Naive thymus-derived CD4-positive, alpha-beta T cell (primary cell): ENCODE measurements around the gene OPN1SW. TPM values are rescaled to one million over a fixed set of nuclear protein-coding genes. Genes with fewer than 3 reads are reported as not detected.

Experiments used
- ATAC-seq: fragments of 150-1000 bp; cut with Tn5 transposase; 2 replicates; pipeline ENCODE4 v1.10.0; 2021; ENCODE audit warnings: mild to moderate bottlenecking, moderate library complexity
- CTCF ChIA-PET: fragments of 350-600 bp; sonication (Branson Sonifier 250); formaldehyde crosslinking; loops from one replicate; lab custom pipeline; 2021; ENCODE audit warnings: antibody characterized with exemption; lab: Charles Lee
- POLR2A ChIA-PET: fragments of 350-600 bp; sonication (Branson Sonifier 250); formaldehyde crosslinking; loops from one replicate; lab custom pipeline; 2021; ENCODE audit warnings: antibody characterized with exemption, inconsistent platforms; lab: Charles Lee
- DNase-seq, 9 donors: peaks; one replicate each; pipeline versions ENCODE4 v3.0.0 to v3.0.0-alpha.2; 2020 to 2022; ENCODE audit warnings: mixed read lengths in 1 of 9
- H3K27ac ChIP-seq: one replicate; pipeline ENCODE4 v1.7.0; 2013; ENCODE audit warnings: mild to moderate bottlenecking, low read depth, low read length, moderate library complexity
- H3K27me3 ChIP-seq, 2 donors: one replicate each; pipeline ENCODE4 v1.7.0; 2013; ENCODE audit warnings: low read length in 2 of 2, mild to moderate bottlenecking in 2 of 2, moderate library complexity in 2 of 2; ENCODE audit not compliant: control insufficient read depth in 2 of 2, insufficient read depth in 2 of 2
- H3K36me3 ChIP-seq, 3 experiments: 1 replicate in 2 of 3; 2 replicates in 1 of 3; pipeline ENCODE4 v1.7.0; 2013; ENCODE audit warnings: low read length in 3 of 3, mild to moderate bottlenecking in 3 of 3, moderate library complexity in 1 of 3; ENCODE audit not compliant: insufficient read depth in 3 of 3, control insufficient read depth in 2 of 3
- H3K4me1 ChIP-seq, 2 donors: one replicate each; pipeline ENCODE4 v1.7.0; 2013; ENCODE audit warnings: low read length in 2 of 2, mild to moderate bottlenecking in 2 of 2, moderate library complexity in 1 of 2; ENCODE audit not compliant: control insufficient read depth in 2 of 2, insufficient read depth in 2 of 2
- H3K4me3 ChIP-seq: 2 replicates; pipeline ENCODE4 v1.7.0; 2013; ENCODE audit warnings: mild to moderate bottlenecking, low read length
- H3K9me3 ChIP-seq, 3 experiments: 1 replicate in 2 of 3; 2 replicates in 1 of 3; pipeline ENCODE4 v1.7.0; 2013; ENCODE audit warnings: low read length in 3 of 3; ENCODE audit not compliant: control insufficient read depth in 2 of 3
- H3K27ac Mint-ChIP-seq, 9 donors: one replicate each; pipeline ENCODE4 v1.8.0; 2020 to 2022; ENCODE audit warnings: mixed read lengths in 9 of 9, mild to moderate bottlenecking in 8 of 9, moderate library complexity in 5 of 9, inconsistent platforms in 2 of 9
- H3K27me3 Mint-ChIP-seq, 5 donors: one replicate each; pipeline ENCODE4 v1.8.0; 2021 to 2022; ENCODE audit warnings: mixed read lengths in 5 of 5, mild to moderate bottlenecking in 1 of 5
- H3K36me3 Mint-ChIP-seq, 5 donors: one replicate each; pipeline ENCODE4 v1.8.0; 2020 to 2022; ENCODE audit warnings: mixed read lengths in 5 of 5, mild to moderate bottlenecking in 3 of 5, inconsistent platforms in 1 of 5
- H3K4me1 Mint-ChIP-seq, 7 donors: one replicate each; pipeline ENCODE4 v1.8.0; 2020 to 2022; ENCODE audit warnings: mixed read lengths in 7 of 7, mild to moderate bottlenecking in 3 of 7, inconsistent platforms in 1 of 7
- H3K4me3 Mint-ChIP-seq, 10 donors: one replicate each; pipeline ENCODE4 v1.8.0; 2020 to 2022; ENCODE audit warnings: mild to moderate bottlenecking in 10 of 10, mixed read lengths in 10 of 10, moderate library complexity in 6 of 10, inconsistent platforms in 2 of 10
- H3K9me3 Mint-ChIP-seq, 11 donors: one replicate each; pipeline ENCODE4 v1.8.0; 2020 to 2022; ENCODE audit warnings: mixed read lengths in 11 of 11, mild to moderate bottlenecking in 4 of 11, inconsistent platforms in 1 of 11, moderate library complexity in 1 of 11
- intact Hi-C, 2 donors: fragments of 100-400 bp; cut with micrococcal nuclease; formaldehyde crosslinking; loops; one replicate each; pipeline ENCODE4 v1.15.1; 2023
- polyA plus RNA-seq, 2 donors: library from polyadenylated mRNA; unstranded; fragments of 300-500 nt; fragmentation: Illumina TruSeq; gene quantifications; one replicate each; pipeline ENCODE4 v1.2.3, GENCODE V29; 2021
- total RNA-seq, 6 experiments: library from RNA in 5 of 6; stranded (reverse) in 5 of 6; gene quantifications; 1 replicate in 5 of 6; 2 replicates in 1 of 6; pipeline ENCODE4 v1.2.3 and lab custom pipeline; 2021 to 2026

OPN1SW gene
- total and polyA plus RNA-seq, 7 experiments from 2014 or later = not detected

DNA sequence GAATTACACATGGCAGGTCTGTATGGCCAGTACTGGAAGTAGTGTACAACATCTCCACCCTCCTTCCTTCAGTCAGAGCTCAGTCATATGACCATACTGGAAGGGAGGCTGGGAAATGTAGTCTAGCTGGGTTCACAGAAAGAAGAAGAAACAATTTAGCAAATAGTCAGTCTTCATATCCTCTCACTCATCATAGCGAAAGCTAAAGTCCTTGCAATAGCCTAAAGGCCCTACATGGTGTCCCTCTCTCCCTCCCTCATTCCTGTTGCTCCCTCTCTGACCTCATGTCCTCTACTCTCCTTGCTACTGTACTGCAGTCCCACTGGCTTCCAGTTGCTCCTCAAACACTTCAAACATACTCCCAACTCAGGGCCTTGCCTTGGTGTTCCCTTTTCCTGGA is 40.7 kb downstream of the OPN1SW start:
- Mint-ChIP-seq H3K4me1 (peaks cover 0 to 16% (median 13%) of the 10 kb centered on the region in 7 donors), H3K9me3 (peaks cover 0 to 2% (median 0%) of the 10 kb centered on the region in 11 donors), H3K36me3 (no peaks in the 10 kb centered on the region), H3K27ac (no peak overlapping the region), H3K4me3 (no peak overlapping the region), H3K27me3 (peaks cover 4 to 14% (median 10%) of the 10 kb centered on the region in 5 donors)
- ChIA-PET POLR2A (interaction anchor here (1.0 kb wide), 1 partner anchor 26 kb away, joined by 3 read pairs; no protein-coding TSS in a partner anchor), CTCF (interaction anchor here (0.8 to 1.0 kb wide), 2 partner anchors 8 to 9 kb away, joined by 3 read pairs; no protein-coding TSS in a partner anchor)
- ATAC-seq (no peak), DNase-seq (no peak)
- H3K27ac ChIP-seq = no peak overlapping the region
- peaks cover 0 to 6% of the 10 kb centered on the region in 2 donors for H3K4me1 ChIP-seq
- peaks cover 0 to 3% of the 10 kb centered on the region in 2 donors for H3K27me3 ChIP-seq
- no peak overlapping the region for H3K4me3 ChIP-seq
- H3K9me3 ChIP-seq = no peaks in the 10 kb centered on the region
- intact Hi-C loops = loop anchor here in 1 of 2 donors (5.0 kb wide), 1 partner anchor 57 kb away; the partner anchor contains the start of gene CCDC136
- H3K36me3 ChIP-seq = peaks cover 0 to 3% (median 0%) of the 10 kb centered on the region in 3 experiments

DNA sequence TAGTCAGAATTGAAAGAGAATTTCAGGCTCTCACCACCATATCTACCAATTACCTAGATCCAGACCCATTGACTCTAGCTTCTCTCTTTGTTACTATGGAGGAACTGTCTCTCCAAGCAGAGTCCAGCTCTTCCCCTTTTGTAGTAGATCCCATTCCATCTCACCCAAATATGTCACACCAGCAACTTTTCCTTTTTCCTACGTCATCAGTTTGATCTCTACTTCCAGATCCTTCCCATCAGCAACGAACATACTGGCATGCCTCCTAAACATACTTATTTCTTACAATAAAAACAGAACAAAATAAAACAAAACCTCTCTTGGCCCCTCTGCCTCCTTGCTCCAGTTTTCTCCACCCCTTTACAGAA is 42.3 kb downstream of the OPN1SW start:
- no peak overlapping the region for H3K27ac ChIP-seq
- H3K36me3 ChIP-seq = no peaks in the 10 kb centered on the region
- peaks cover 4 to 14% (median 10%) of the 10 kb centered on the region in 5 donors for H3K27me3 Mint-ChIP-seq
- no peak overlapping the region for H3K27ac Mint-ChIP-seq
- peaks cover 0 to under 1% of the 10 kb centered on the region in 2 donors for H3K4me1 ChIP-seq
- peaks cover 0 to 2% (median 0%) of the 10 kb centered on the region in 11 donors for H3K9me3 Mint-ChIP-seq
- no peak for ATAC-seq
- H3K36me3 Mint-ChIP-seq = no peaks in the 10 kb centered on the region
- H3K9me3 ChIP-seq = no peaks in the 10 kb centered on the region
- H3K4me3 Mint-ChIP-seq = no peak overlapping the region
- H3K27me3 ChIP-seq = peaks cover 0 to 3% of the 10 kb centered on the region in 2 donors
- peaks cover 0 to 7% (median 6%) of the 10 kb centered on the region in 7 donors for H3K4me1 Mint-ChIP-seq
- ChIA-PET POLR2A (no interaction called here), CTCF (interaction anchor here (1.2 kb wide), 1 partner anchor 7 kb away, joined by 3 read pairs; no protein-coding TSS in a partner anchor)
- intact Hi-C loops = no loop called here
- H3K4me3 ChIP-seq = no peak overlapping the region
- no peak for DNase-seq

DNA sequence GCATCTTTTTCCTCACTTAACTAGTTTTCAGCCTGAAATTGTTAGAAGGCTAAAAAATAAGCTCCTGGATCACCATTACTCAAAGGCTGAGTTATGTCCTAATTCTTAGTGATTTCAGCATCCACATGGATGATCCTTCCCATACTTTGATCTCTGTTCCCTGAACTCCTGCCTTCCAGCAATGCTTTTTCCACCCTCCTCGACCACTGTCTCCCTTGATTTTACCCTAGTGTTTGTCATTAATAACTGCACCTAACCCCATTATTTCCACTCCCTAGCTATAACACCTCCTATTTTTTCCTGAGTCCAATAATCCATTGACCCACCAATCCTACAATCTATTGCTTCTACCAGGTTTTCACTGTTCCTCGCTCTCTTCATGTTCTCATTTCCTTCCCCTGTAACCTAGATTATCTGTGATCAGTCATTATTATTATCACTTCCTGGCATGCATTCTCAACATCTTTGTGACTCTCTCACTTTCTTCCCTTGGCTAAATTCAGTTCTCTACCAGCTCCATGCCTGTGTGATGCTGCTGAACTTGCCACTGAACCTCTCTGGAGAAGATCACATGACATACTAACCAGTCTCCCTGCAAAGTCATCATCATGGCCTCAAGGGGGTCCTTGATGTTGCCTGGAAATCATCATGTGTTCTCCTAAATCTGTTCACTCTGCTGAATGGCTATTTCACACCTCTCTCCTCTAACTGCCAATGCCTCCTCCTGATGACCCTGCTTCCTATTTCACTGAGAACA is 42.9 kb downstream of the OPN1SW start:
- H3K27me3 Mint-ChIP-seq = peaks cover 6 to 19% (median 10%) of the 10 kb centered on the region in 5 donors
- ATAC-seq = no peak
- no peaks in the 10 kb centered on the region for H3K9me3 ChIP-seq
- H3K27ac ChIP-seq = no peak overlapping the region
- no peak overlapping the region for H3K4me3 ChIP-seq
- ChIA-PET POLR2A (no interaction called here), CTCF (interaction anchor here (1.1 to 1.2 kb wide), 2 partner anchors 8 to 12 kb away, joined by 3 read pairs; no protein-coding TSS in a partner anchor)
- no peaks in the 10 kb centered on the region for H3K36me3 ChIP-seq
- H3K27ac Mint-ChIP-seq = no peak overlapping the region
- H3K9me3 Mint-ChIP-seq = peaks cover 0 to 2% (median 0%) of the 10 kb centered on the region in 11 donors
- intact Hi-C loops = no loop called here
- no peak for DNase-seq
- H3K4me3 Mint-ChIP-seq = no peak overlapping the region
- H3K36me3 Mint-ChIP-seq = no peaks in the 10 kb centered on the region
- peaks cover 0 to 1% (median under 1%) of the 10 kb centered on the region in 7 donors for H3K4me1 Mint-ChIP-seq
- peaks cover 0 to 3% of the 10 kb centered on the region in 2 donors for H3K27me3 ChIP-seq
- no peaks in the 10 kb centered on the region for H3K4me1 ChIP-seq

DNA sequence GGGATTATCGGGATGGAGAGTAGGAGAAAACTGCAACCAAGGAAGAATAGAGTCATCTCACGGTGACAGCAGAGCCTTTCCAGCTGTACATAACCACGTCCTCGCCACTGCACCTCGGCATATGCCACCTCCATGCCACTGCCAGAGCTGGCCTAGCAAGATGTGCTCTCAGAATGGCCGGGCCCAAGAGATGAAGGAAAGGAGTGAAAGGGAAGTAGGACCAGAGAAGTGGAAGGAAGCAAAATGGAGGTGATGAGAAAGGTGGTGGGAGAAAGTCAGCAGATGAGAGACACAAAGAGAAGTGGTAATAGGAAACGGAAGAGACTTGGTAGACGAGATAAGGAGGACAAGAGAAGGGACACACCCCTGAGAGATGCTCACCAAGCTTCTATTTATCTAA is 44.4 kb downstream of the OPN1SW start:
- CTCF ChIA-PET = no interaction called here
- H3K4me3 Mint-ChIP-seq = no peak overlapping the region
- peaks cover 0 to 2% (median 0%) of the 10 kb centered on the region in 11 donors for H3K9me3 Mint-ChIP-seq
- H3K27ac Mint-ChIP-seq = no peak overlapping the region
- no peaks in the 10 kb centered on the region for H3K36me3 Mint-ChIP-seq
- Histone ChIP-seq H3K4me3 (no peak overlapping the region), H3K9me3 (no peaks in the 10 kb centered on the region), H3K4me1 (no peaks in the 10 kb centered on the region), H3K27me3 (peaks cover 0 to 3% of the 10 kb centered on the region in 2 donors), H3K36me3 (no peaks in the 10 kb centered on the region), H3K27ac (no peak overlapping the region)
- no peaks in the 10 kb centered on the region for H3K4me1 Mint-ChIP-seq
- DNase-seq (no peak), ATAC-seq (no peak)
- peaks cover 9 to 30% (median 14%) of the 10 kb centered on the region in 5 donors for H3K27me3 Mint-ChIP-seq
- POLR2A ChIA-PET = interaction anchor here (0.8 kb wide), 1 partner anchor 133 kb away, joined by 3 read pairs; no protein-coding TSS in a partner anchor
- intact Hi-C loops = no loop called here

DNA sequence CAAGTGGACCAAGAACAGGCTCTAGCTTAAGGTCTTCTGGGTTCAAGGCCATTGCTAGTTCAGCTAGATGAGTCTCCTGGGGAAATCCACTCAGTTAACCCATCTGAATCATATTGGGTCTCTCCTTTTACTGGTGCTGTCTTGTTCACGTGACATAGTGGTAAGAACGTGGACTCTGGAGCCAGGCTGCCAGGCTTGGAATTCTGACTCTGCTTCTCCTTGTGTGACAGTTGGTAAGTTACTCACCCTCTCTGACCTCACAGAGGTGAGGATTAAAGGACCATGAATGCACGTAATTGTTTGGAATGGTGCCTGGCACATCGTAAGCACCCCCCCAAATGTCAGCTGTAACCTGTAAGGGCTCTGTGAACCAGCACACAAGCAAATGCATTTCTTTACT is 46.1 kb downstream of the OPN1SW start:
- H3K36me3 ChIP-seq = no peaks in the 10 kb centered on the region
- no peak for DNase-seq
- intact Hi-C loops = no loop called here
- Mint-ChIP-seq H3K9me3 (no peaks in the 10 kb centered on the region), H3K4me1 (peaks cover 0 to 3% (median 0%) of the 10 kb centered on the region in 7 donors), H3K4me3 (no peak overlapping the region), H3K36me3 (no peaks in the 10 kb centered on the region), H3K27me3 (peaks cover 12 to 37% (median 18%) of the 10 kb centered on the region in 5 donors), H3K27ac (no peak overlapping the region)
- ChIA-PET CTCF (no interaction called here), POLR2A (no interaction called here)
- H3K27ac ChIP-seq = no peak overlapping the region
- ATAC-seq = no peak
- H3K4me3 ChIP-seq = no peak overlapping the region
- H3K27me3 ChIP-seq = peaks cover 0 to 3% of the 10 kb centered on the region in 2 donors
- no peaks in the 10 kb centered on the region for H3K4me1 ChIP-seq
- no peaks in the 10 kb centered on the region for H3K9me3 ChIP-seq

DNA sequence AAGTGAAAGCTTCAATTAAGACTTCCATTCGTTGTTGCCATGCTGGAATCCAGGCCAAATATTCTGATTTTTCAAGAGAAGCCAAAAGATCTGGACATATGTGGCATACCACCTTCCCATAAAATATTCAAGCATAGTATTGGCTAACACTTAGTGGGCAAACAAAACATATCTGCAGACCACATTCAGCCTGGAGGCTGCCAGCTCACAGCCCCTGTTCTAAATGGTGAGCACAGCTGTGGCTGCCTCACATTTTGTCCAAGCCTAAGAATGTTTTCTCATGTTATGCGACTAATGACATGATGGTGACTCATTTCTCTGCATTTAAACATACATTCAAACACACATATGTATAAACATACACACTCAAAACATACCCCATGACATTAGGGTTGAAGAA is 47.0 kb downstream of the OPN1SW start:
- H3K4me1 Mint-ChIP-seq = peaks cover 0 to 3% (median 0%) of the 10 kb centered on the region in 7 donors
- Histone ChIP-seq H3K27ac (no peak overlapping the region), H3K27me3 (peaks cover 0 to 3% of the 10 kb centered on the region in 2 donors), H3K4me1 (no peaks in the 10 kb centered on the region), H3K36me3 (no peaks in the 10 kb centered on the region), H3K9me3 (no peaks in the 10 kb centered on the region), H3K4me3 (no peak overlapping the region)
- DNase-seq (no peak), ATAC-seq (no peak)
- CTCF ChIA-PET = no interaction called here
- intact Hi-C loops = no loop called here
- POLR2A ChIA-PET = no interaction called here
- no peak overlapping the region for H3K4me3 Mint-ChIP-seq
- H3K27ac Mint-ChIP-seq = no peak overlapping the region
- no peaks in the 10 kb centered on the region for H3K36me3 Mint-ChIP-seq
- peaks cover 15 to 37% (median 22%) of the 10 kb centered on the region in 5 donors for H3K27me3 Mint-ChIP-seq
- H3K9me3 Mint-ChIP-seq = no peaks in the 10 kb centered on the region
